Measurements from ENCODE around the gene DOCK8. TPM values are rescaled to one million over a fixed set of nuclear protein-coding genes. Genes with fewer than 3 reads are reported as not detected.
A peak's percentile ranks its signal among the peaks of the same experiment; 100 is the strongest.

The DOCK8 gene
- total RNA-seq, 2 experiments from 2014 or later = 59.0 to 145 TPM

DNA sequence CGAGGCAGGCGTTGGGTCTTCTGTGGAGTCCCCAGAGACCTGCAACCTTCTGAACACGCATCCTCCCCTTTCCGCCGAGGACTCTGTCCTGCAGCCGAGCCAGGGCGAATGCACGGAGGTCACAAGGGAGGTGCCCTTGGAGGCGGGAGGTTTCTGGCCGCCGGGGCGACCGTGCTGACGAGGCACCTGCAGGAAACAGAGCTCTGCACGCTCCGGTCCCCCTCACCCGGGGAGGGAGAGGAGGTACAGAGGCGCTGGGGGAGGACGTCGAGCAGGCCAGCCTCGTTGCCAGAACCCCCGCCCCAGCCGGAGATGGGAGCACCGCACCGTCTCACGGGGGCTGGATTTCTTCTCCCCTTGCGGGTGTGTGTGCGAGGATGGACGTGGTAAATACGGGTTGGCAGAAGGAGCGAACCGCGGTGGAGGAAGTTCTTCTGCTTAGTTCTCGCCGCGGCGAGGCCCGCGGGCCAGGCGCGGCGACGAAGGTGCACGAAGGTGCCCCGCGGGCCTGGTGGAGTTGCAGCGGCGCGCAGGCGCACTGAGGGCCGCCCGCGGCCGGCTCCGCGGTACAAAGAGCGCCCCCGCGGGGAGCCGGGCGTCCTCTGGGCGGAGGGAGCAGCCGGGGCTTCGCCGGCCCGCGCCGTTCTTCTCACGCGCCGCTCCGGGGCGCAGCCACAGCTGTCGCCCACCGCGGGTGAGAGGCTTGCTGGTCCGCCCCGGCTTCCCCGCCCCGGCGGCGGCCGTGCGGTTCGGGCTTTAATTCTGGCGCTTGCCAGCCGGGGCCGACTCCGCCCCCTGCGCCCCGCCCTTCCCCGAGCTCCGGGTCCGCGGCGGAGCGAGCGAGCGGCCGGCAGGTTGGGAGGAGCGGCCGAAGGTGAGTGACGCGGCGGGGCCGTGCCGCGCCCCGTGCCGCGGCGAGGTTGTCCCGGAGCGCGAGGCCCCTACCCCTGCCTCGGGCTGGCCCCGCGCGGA, 289.5 kb downstream of the DOCK8 start, which contains the start of gene KANK1:
Gene KANK1 (plus strand): TSS at position 815 of the 972 bp plus-strand sequence.
- POLR2A ChIA-PET = interaction anchor here (0.5 to 2.2 kb wide), 18 partner anchors 9 to 300 kb away, joined by 3 to 11 read pairs (median 4); no protein-coding TSS in a partner anchor
- BruUV-seq (replicated peaks) = no TSS peak
- Histone ChIP-seq H3K4me2 (ENCODE audit: low read length) (peak within 1 kb of the TSS; percentile 71), H4K20me1 (ENCODE audit: insufficient read depth, low read length) (no peaks in the 10 kb centered on the region), H3K9me2 (ENCODE audit: insufficient read depth, low read length) (no peaks in the 10 kb centered on the region), H3K79me2 (ENCODE audit: insufficient read depth, low read depth, low read length) (peaks cover 23% of the 10 kb centered on the region; the same call in 1 of the 2 replicates), H3K4me1 (ENCODE audit: insufficient read depth, low read length, poor library complexity, severe bottlenecking) (peaks cover 29% of the 10 kb centered on the region), H3K4me3 (ENCODE audit: low read depth, low read length, poor library complexity, severe bottlenecking) (peak within 1 kb of the TSS; percentile 88), H2AFZ (ENCODE audit: low read length) (peak within 1 kb of the TSS; percentile 78), H3K9me3 (ENCODE audit: low read length) (no peaks in the 10 kb centered on the region), H3K27ac (ENCODE audit: low read depth, low read length, poor library complexity, severe bottlenecking) (peak within 1 kb of the TSS; percentile 63), H3K36me3 (ENCODE audit: insufficient read depth, low read length) (peaks cover 6% of the 10 kb centered on the region; the same call in 1 of the 2 replicates)
- peak; percentile 91 for DNase-seq (ENCODE audit: low spot score)
- CTCF ChIA-PET (ENCODE audit: unreplicated experiment) = interaction anchor here (1.3 kb wide), 1 partner anchor 65 kb away, joined by 3 read pairs; no protein-coding TSS in a partner anchor
- intact Hi-C loops (cut with micrococcal nuclease; ENCODE audit: unreplicated experiment) = loop anchor here (1.0 to 2.0 kb wide), 4 partner anchors 33 to 261 kb away; no protein-coding TSS in a partner anchor
- TF ChIP-seq EZH2phosphoT487 (IDR thresholded peaks at IDR 0.05; ENCODE audit: borderline replicate concordance, low read depth, low read length) = no peak
- TF ChIP-seq, protein P1, sequence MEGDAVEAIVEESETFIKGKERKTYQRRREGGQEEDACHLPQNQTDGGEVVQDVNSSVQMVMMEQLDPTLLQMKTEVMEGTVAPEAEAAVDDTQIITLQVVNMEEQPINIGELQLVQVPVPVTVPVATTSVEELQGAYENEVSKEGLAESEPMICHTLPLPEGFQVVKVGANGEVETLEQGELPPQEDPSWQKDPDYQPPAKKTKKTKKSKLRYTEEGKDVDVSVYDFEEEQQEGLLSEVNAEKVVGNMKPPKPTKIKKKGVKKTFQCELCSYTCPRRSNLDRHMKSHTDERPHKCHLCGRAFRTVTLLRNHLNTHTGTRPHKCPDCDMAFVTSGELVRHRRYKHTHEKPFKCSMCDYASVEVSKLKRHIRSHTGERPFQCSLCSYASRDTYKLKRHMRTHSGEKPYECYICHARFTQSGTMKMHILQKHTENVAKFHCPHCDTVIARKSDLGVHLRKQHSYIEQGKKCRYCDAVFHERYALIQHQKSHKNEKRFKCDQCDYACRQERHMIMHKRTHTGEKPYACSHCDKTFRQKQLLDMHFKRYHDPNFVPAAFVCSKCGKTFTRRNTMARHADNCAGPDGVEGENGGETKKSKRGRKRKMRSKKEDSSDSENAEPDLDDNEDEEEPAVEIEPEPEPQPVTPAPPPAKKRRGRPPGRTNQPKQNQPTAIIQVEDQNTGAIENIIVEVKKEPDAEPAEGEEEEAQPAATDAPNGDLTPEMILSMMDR (conservative IDR thresholded peaks at IDR 0.05; ENCODE audit: low read length) = peak; percentile 71

DNA sequence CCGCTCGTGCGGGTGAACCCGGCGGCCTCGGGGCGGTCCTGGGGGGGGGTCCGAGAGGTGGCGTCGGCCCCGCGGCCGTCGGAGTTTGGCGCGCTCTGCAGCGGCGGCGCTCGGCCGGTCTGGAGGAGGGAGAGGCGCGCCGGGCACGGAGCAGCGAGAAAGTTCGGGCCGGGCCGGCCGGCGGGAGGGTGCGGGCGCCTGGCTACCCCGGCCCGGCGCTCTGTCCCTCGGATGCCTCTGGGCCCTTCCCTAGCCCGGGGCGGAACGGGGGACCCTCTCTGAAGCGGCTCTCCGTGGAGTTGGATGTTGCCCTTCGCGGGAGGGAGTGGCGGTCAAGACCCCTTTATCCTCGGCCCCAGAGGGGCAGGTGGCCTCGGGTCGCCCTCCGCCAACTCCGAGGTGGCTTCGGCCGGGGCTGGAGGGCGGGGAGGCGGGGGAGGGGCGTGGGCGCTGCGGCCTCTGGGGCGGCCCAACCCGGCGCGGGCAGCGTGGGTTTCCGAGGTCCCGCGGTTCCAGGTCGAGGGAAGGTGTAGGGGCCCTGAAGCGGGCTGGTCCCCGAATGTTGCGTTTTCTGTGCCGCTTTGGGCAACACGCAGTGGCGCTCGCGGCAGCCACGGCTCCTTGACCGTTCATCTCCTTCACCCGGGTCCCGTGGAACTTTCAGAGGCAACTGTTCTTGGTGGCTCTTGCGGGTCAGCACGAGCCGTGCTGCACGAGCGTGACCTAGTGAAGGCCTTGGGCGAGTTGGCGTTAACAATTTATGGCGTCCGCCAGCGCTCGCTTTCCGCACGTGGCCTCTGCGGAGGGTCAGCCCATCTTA, 290.5 kb downstream of the DOCK8 start:
- intact Hi-C loops (cut with micrococcal nuclease; ENCODE audit: unreplicated experiment) = loop anchor here (1.0 to 2.0 kb wide), 4 partner anchors 32 to 260 kb away; no protein-coding TSS in a partner anchor
- TF ChIP-seq, protein P1 (conservative IDR thresholded peaks at IDR 0.05; ENCODE audit: low read length) = no peak
- TF ChIP-seq EZH2phosphoT487 (IDR thresholded peaks at IDR 0.05; ENCODE audit: borderline replicate concordance, low read depth, low read length) = no peak
- Histone ChIP-seq H3K4me3 (ENCODE audit: low read depth, low read length, poor library complexity, severe bottlenecking) (peak overlapping the region; percentile 88), H3K79me2 (ENCODE audit: insufficient read depth, low read depth, low read length) (peaks cover 28% of the 10 kb centered on the region; the same call in 1 of the 2 replicates), H3K4me1 (ENCODE audit: insufficient read depth, low read length, poor library complexity, severe bottlenecking) (peaks cover 29% of the 10 kb centered on the region), H4K20me1 (ENCODE audit: insufficient read depth, low read length) (no peaks in the 10 kb centered on the region), H2AFZ (ENCODE audit: low read length) (peak overlapping the region; percentile 22), H3K36me3 (ENCODE audit: insufficient read depth, low read length) (peaks cover 6% of the 10 kb centered on the region; the same call in 1 of the 2 replicates), H3K9me2 (ENCODE audit: insufficient read depth, low read length) (no peaks in the 10 kb centered on the region), H3K4me2 (ENCODE audit: low read length) (peak overlapping the region; percentile 71), H3K27ac (ENCODE audit: low read depth, low read length, poor library complexity, severe bottlenecking) (peak overlapping the region; percentile 30), H3K9me3 (ENCODE audit: low read length) (no peaks in the 10 kb centered on the region)
- peak; percentile 32 for DNase-seq (ENCODE audit: low spot score)
- CTCF ChIA-PET (ENCODE audit: unreplicated experiment) = no interaction called here
- POLR2A ChIA-PET = interaction anchor here (0.9 to 3.2 kb wide), 7 partner anchors 11 to 45 kb away, joined by 3 to 17 read pairs (median 4); no protein-coding TSS in a partner anchor
- BruUV-seq (replicated peaks) = no TSS peak
